HepG2 (cell line): Measurements from ENCODE around the gene YAP1. TPM values are rescaled to one million over a fixed set of nuclear protein-coding genes. Genes with fewer than 3 reads are reported as not detected.
A peak's percentile ranks its signal among the peaks of the same experiment; 100 is the strongest.

ENCODE experiments used
- ATAD3A ChIP-seq: sonication (generic); formaldehyde crosslinking; IDR thresholded peaks from 2 replicates; pipeline ENCODE4 v1.4.0; 2020; ENCODE audit warnings: missing genetic modification reagents
- CBX2 ChIP-seq, 2 experiments: fragments of 200-600 bp in 1 of 2; sonication (generic); formaldehyde crosslinking in 1 of 2; IDR thresholded peaks; 2 replicates each; pipeline versions ENCODE4 v1.7.0 to v1.8.1; 2018 to 2022; ENCODE audit warnings: low read depth in 2 of 2, low read length in 1 of 2, mild to moderate bottlenecking in 1 of 2, missing genetic modification reagents in 1 of 2
- FOXJ3 ChIP-seq: sonication (generic); formaldehyde crosslinking; IDR thresholded peaks from 2 replicates; pipeline ENCODE4 v1.4.0; 2020; ENCODE audit warnings: missing genetic modification reagents, mild to moderate bottlenecking, borderline replicate concordance
- POLR2G ChIP-seq: fragments of 200-400 bp; formaldehyde crosslinking; IDR thresholded peaks from 2 replicates; pipeline ENCODE4 v1.6.1; 2018; ENCODE audit warnings: mild to moderate bottlenecking, low read depth, low read length, moderate library complexity
- SMAD1 ChIP-seq: sonication (generic); formaldehyde crosslinking; IDR thresholded peaks from 2 replicates; pipeline ENCODE4 v1.4.0; 2020; ENCODE audit warnings: missing genetic modification reagents, low read depth, mild to moderate bottlenecking, borderline replicate concordance
- ZNF678 ChIP-seq: sonication (generic); formaldehyde crosslinking; IDR thresholded peaks from 2 replicates; pipeline ENCODE4 v1.4.0; 2020; ENCODE audit warnings: mild to moderate bottlenecking, missing genetic modification reagents
- ZSCAN29 ChIP-seq: sonication (generic); formaldehyde crosslinking; conservative IDR thresholded peaks from 2 replicates; pipeline ENCODE4 v1.4.0; 2020; ENCODE audit warnings: mild to moderate bottlenecking, missing genetic modification reagents
- polyA plus RNA-seq, 8 experiments: library from polyadenylated mRNA; depleted of rRNA in 3 of 8; stranded (reverse) in 7 of 8; unstranded in 1 of 8; fragments of >200 nt; fragmentation: Illumina TruSeq in 4 of 8; extraction: Trizol in 4 of 8; gene quantifications; 2 replicates each; pipeline versions ENCODE4 v1.2.1 to v1.2.3, GENCODE V29; 2011 to 2016; ENCODE audit warnings: low read depth in 4 of 8, missing spikeins in 1 of 8, mixed read lengths in 1 of 8; ENCODE audit not compliant: insufficient read depth in 1 of 8
- total RNA-seq, 5 experiments: library from RNA; depleted of rRNA; stranded (reverse); fragments of >200 nt; fragmentation: Illumina TruSeq; extraction: Trizol; gene quantifications; 2 replicates each; pipeline ENCODE4 v1.2.3, GENCODE V29; 2016; ENCODE audit warnings: low read depth in 1 of 5
- TF ChIP-seq, protein P1 (sequence below): sonication (generic); formaldehyde crosslinking; IDR thresholded peaks from 2 replicates; pipeline ENCODE4 v1.4.0; 2020; ENCODE audit warnings: missing genetic modification reagents
- TF ChIP-seq, protein P2 (sequence below): sonication (generic); formaldehyde crosslinking; IDR thresholded peaks from 2 replicates; pipeline ENCODE4 v1.8.0; 2022; ENCODE audit warnings: mild to moderate bottlenecking, missing genetic modification reagents
- TF ChIP-seq, protein P3 (sequence below): sonication (generic); formaldehyde crosslinking; IDR thresholded peaks from 2 replicates; pipeline ENCODE4 v1.4.0; 2020; ENCODE audit warnings: missing genetic modification reagents
- TF ChIP-seq, protein P4 (sequence below): sonication (generic); formaldehyde crosslinking; IDR thresholded peaks from 2 replicates; pipeline ENCODE4 v1.4.0; 2020; ENCODE audit warnings: missing genetic modification reagents, borderline replicate concordance
- TF ChIP-seq, protein P5 (sequence below): sonication (generic); formaldehyde crosslinking; IDR thresholded peaks from 2 replicates; pipeline ENCODE4 v1.4.0; 2020; ENCODE audit warnings: missing genetic modification reagents
- TF ChIP-seq, protein P6 (sequence below): conservative IDR thresholded peaks from 2 replicates; pipeline ENCODE4 v1.6.1; 2018; ENCODE audit warnings: missing genetic modification reagents

The YAP1 gene
- total and polyA plus RNA-seq, 2 of the 13 experiments (the other 11 are each of a cell fraction or from before 2014, with no cell fraction given) = 59.5 to 91.0 TPM

DNA sequence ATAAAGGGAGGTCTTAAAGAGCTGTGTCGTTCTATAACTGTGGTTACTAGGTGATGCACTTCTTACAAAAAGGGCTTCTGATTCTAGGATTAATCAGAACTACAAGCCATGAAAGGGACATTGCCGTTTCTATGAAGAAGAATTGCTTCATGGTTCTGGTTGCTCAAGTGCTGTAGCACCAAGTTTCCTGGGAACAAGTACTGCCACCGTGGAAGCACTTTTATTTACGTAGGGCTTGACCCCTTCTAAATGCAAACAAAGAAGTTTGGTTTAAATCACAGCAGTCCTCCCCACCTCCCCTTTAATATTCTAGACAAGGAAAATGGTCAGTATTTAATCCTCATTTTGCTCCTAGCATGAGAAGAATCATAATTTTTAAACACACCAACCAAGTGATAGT, 9.8 kb downstream of the YAP1 start (continued):
- TF ChIP-seq, protein P1, sequence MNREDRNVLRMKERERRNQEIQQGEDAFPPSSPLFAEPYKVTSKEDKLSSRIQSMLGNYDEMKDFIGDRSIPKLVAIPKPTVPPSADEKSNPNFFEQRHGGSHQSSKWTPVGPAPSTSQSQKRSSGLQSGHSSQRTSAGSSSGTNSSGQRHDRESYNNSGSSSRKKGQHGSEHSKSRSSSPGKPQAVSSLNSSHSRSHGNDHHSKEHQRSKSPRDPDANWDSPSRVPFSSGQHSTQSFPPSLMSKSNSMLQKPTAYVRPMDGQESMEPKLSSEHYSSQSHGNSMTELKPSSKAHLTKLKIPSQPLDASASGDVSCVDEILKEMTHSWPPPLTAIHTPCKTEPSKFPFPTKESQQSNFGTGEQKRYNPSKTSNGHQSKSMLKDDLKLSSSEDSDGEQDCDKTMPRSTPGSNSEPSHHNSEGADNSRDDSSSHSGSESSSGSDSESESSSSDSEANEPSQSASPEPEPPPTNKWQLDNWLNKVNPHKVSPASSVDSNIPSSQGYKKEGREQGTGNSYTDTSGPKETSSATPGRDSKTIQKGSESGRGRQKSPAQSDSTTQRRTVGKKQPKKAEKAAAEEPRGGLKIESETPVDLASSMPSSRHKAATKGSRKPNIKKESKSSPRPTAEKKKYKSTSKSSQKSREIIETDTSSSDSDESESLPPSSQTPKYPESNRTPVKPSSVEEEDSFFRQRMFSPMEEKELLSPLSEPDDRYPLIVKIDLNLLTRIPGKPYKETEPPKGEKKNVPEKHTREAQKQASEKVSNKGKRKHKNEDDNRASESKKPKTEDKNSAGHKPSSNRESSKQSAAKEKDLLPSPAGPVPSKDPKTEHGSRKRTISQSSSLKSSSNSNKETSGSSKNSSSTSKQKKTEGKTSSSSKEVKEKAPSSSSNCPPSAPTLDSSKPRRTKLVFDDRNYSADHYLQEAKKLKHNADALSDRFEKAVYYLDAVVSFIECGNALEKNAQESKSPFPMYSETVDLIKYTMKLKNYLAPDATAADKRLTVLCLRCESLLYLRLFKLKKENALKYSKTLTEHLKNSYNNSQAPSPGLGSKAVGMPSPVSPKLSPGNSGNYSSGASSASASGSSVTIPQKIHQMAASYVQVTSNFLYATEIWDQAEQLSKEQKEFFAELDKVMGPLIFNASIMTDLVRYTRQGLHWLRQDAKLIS (CRISPR knock-in tag) = no peak
- no peak for TF ChIP-seq ZNF678 (CRISPR knock-in tag)
- TF ChIP-seq, protein P2, sequence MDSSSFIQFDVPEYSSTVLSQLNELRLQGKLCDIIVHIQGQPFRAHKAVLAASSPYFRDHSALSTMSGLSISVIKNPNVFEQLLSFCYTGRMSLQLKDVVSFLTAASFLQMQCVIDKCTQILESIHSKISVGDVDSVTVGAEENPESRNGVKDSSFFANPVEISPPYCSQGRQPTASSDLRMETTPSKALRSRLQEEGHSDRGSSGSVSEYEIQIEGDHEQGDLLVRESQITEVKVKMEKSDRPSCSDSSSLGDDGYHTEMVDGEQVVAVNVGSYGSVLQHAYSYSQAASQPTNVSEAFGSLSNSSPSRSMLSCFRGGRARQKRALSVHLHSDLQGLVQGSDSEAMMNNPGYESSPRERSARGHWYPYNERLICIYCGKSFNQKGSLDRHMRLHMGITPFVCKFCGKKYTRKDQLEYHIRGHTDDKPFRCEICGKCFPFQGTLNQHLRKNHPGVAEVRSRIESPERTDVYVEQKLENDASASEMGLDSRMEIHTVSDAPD (CRISPR knock-in tag) = no peak
- no peak for TF ChIP-seq ZSCAN29 (CRISPR knock-in tag)
- TF ChIP-seq ATAD3A (CRISPR knock-in tag) = no peak
- TF ChIP-seq POLR2G = 0 out of 2 replicates have a peak, but pooled peaks have one; percentile 28
- TF ChIP-seq SMAD1 (CRISPR knock-in tag) = no peak
- TF ChIP-seq, protein P3, sequence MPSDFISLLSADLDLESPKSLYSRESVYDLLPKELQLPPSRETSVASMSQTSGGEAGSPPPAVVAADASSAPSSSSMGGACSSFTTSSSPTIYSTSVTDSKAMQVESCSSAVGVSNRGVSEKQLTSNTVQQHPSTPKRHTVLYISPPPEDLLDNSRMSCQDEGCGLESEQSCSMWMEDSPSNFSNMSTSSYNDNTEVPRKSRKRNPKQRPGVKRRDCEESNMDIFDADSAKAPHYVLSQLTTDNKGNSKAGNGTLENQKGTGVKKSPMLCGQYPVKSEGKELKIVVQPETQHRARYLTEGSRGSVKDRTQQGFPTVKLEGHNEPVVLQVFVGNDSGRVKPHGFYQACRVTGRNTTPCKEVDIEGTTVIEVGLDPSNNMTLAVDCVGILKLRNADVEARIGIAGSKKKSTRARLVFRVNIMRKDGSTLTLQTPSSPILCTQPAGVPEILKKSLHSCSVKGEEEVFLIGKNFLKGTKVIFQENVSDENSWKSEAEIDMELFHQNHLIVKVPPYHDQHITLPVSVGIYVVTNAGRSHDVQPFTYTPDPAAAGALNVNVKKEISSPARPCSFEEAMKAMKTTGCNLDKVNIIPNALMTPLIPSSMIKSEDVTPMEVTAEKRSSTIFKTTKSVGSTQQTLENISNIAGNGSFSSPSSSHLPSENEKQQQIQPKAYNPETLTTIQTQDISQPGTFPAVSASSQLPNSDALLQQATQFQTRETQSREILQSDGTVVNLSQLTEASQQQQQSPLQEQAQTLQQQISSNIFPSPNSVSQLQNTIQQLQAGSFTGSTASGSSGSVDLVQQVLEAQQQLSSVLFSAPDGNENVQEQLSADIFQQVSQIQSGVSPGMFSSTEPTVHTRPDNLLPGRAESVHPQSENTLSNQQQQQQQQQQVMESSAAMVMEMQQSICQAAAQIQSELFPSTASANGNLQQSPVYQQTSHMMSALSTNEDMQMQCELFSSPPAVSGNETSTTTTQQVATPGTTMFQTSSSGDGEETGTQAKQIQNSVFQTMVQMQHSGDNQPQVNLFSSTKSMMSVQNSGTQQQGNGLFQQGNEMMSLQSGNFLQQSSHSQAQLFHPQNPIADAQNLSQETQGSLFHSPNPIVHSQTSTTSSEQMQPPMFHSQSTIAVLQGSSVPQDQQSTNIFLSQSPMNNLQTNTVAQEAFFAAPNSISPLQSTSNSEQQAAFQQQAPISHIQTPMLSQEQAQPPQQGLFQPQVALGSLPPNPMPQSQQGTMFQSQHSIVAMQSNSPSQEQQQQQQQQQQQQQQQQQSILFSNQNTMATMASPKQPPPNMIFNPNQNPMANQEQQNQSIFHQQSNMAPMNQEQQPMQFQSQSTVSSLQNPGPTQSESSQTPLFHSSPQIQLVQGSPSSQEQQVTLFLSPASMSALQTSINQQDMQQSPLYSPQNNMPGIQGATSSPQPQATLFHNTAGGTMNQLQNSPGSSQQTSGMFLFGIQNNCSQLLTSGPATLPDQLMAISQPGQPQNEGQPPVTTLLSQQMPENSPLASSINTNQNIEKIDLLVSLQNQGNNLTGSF = no peak
- no peak for TF ChIP-seq CBX2 (IDR thresholded peaks at IDR 0.05; ENCODE audit: low read depth, low read length)
- no peak for TF ChIP-seq CBX2 (CRISPR knock-in tag; IDR thresholded peaks at IDR 0.05; ENCODE audit: low read depth)
- TF ChIP-seq, protein P4, sequence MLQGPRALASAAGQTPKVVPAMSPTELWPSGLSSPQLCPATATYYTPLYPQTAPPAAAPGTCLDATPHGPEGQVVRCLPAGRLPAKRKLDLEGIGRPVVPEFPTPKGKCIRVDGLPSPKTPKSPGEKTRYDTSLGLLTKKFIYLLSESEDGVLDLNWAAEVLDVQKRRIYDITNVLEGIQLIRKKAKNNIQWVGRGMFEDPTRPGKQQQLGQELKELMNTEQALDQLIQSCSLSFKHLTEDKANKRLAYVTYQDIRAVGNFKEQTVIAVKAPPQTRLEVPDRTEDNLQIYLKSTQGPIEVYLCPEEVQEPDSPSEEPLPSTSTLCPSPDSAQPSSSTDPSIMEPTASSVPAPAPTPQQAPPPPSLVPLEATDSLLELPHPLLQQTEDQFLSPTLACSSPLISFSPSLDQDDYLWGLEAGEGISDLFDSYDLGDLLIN = no peak
- TF ChIP-seq, protein P5, sequence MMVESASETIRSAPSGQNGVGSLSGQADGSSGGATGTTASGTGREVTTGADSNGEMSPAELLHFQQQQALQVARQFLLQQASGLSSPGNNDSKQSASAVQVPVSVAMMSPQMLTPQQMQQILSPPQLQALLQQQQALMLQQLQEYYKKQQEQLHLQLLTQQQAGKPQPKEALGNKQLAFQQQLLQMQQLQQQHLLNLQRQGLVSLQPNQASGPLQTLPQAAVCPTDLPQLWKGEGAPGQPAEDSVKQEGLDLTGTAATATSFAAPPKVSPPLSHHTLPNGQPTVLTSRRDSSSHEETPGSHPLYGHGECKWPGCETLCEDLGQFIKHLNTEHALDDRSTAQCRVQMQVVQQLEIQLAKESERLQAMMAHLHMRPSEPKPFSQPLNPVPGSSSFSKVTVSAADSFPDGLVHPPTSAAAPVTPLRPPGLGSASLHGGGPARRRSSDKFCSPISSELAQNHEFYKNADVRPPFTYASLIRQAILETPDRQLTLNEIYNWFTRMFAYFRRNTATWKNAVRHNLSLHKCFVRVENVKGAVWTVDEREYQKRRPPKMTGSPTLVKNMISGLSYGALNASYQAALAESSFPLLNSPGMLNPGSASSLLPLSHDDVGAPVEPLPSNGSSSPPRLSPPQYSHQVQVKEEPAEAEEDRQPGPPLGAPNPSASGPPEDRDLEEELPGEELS (CRISPR knock-in tag) = 0 out of 2 replicates have a peak, but pooled peaks have one; percentile 42
- TF ChIP-seq, protein P6, sequence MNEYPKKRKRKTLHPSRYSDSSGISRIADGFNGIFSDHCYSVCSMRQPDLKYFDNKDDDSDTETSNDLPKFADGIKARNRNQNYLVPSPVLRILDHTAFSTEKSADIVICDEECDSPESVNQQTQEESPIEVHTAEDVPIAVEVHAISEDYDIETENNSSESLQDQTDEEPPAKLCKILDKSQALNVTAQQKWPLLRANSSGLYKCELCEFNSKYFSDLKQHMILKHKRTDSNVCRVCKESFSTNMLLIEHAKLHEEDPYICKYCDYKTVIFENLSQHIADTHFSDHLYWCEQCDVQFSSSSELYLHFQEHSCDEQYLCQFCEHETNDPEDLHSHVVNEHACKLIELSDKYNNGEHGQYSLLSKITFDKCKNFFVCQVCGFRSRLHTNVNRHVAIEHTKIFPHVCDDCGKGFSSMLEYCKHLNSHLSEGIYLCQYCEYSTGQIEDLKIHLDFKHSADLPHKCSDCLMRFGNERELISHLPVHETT = no peak
- TF ChIP-seq FOXJ3 (CRISPR knock-in tag) = no peak; the same call in 1 of the 2 replicates
